Measurements from ENCODE around the gene OR1L8. TPM values are rescaled to one million over a fixed set of nuclear protein-coding genes. Genes with fewer than 3 reads are reported as not detected.

OR1L8 gene
- total and polyA plus RNA-seq, 2 donors (not counting 3 experiments of a cell fraction or from before 2014, with no cell fraction given) = 0.15 to 1.8 TPM

GRCh38 chr9:122567901-122568300 is 15.3 kb downstream of the OR1L8 start:
- Histone ChIP-seq H3K4me2 (ENCODE audit: insufficient read depth, low read length) (no peak overlapping the region), H3K27me3 (ENCODE audit: control insufficient read depth in 2 of 2, insufficient read depth in 2 of 2, low read length in 2 of 2) (no peaks in the 10 kb centered on the region), H4K20me1 (replicated peaks; ENCODE audit: control insufficient read depth, extremely low read depth, insufficient read depth, low read length) (no peaks in the 10 kb centered on the region), H3K27ac (ENCODE audit: insufficient read depth, low read depth, low read length) (no peak overlapping the region), H3K9ac (replicated peaks; ENCODE audit: extremely low read depth, insufficient read depth, low read length) (no peak overlapping the region), H3K36me3 (ENCODE audit: control insufficient read depth in 2 of 2, extremely low read depth in 1 of 2, insufficient read depth in 2 of 2, low read length in 2 of 2) (no peaks in the 10 kb centered on the region), H3K4me1 (ENCODE audit: control insufficient read depth, extremely low read depth, insufficient read depth, low read length) (no peaks in the 10 kb centered on the region), H3K79me2 (ENCODE audit: control insufficient read depth, insufficient read depth, low read length) (no peaks in the 10 kb centered on the region), H3K9me3 (replicated peaks; ENCODE audit: control insufficient read depth, insufficient read depth, low read length) (no peaks in the 10 kb centered on the region), H3K9me1 (replicated peaks; ENCODE audit: control insufficient read depth, extremely low read depth, insufficient read depth, low read length) (no peaks in the 10 kb centered on the region), H3K4me3 (replicated peaks in 1 of 3; ENCODE audit: insufficient read depth in 1 of 3, low read depth in 1 of 3, low read length in 3 of 3) (no peak overlapping the region), H2AFZ (ENCODE audit: low read depth, low read length) (no peak overlapping the region)
- BruUV-seq (replicated peaks) = no TSS peak
- ChIA-PET POLR2A (no interaction called here), CTCF (interaction anchor here (0.8 kb wide), 1 partner anchor 9 kb away, joined by 3 read pairs; no protein-coding TSS in a partner anchor)
- FAIRE-seq (no peak), DNase-seq (ENCODE audit: low read depth, low spot score) (no peak)
- dilution Hi-C loops (cut with MboI; ENCODE audit: extremely low pct_ligation_motif_present, low sequenced_read_pairs) = no loop called here
- TF ChIP-seq CTCF (IDR thresholded peaks at IDR 0.05; ENCODE audit: extremely low read depth in 1 of 2, insufficient read depth in 1 of 2, low read depth in 1 of 2, low read length in 2 of 2) (no peak), JUN (IDR thresholded peaks at IDR 0.05; ENCODE audit: borderline replicate concordance, insufficient read depth, insufficient read length, low read depth) (no peak), EZH2 (IDR thresholded peaks at IDR 0.05; ENCODE audit: borderline replicate concordance, low read depth, low read length, severe bottlenecking) (no peak), POLR2AphosphoS5 (IDR thresholded peaks at IDR 0.05; ENCODE audit: insufficient read depth, low read depth, low read length) (no peak), GATA2 (IDR thresholded peaks at IDR 0.05; ENCODE audit: insufficient read depth, insufficient read length, low read depth, low read length) (no peak), MYC (IDR thresholded peaks at IDR 0.05; ENCODE audit: low read depth, low read length) (no peak), MAX (IDR thresholded peaks at IDR 0.05; ENCODE audit: insufficient read depth, insufficient read length) (no peak), POLR2A (IDR thresholded peaks at IDR 0.05; ENCODE audit: low read depth, low read length) (no peak), FOS (IDR thresholded peaks at IDR 0.05; ENCODE audit: borderline replicate concordance, insufficient read depth, low read length) (no peak)
- intact Hi-C loops (cut with micrococcal nuclease) = no loop called here

All from endothelial cell of umbilical vein (primary cell).